Coronary artery (tissue), 2 donors: ENCODE measurements around the gene ZNF254.
"Not testable (repeated sequence)": the region's sequence is repeated elsewhere in the genome, so short reads cannot be mapped to it uniquely, and the experiment has no call there.

ENCODE experiments used
- DNase-seq: peaks from one replicate; pipeline ENCODE4 v3.0.0-alpha.2; 2017; ENCODE audit warnings: low spot score
- H3K27ac ChIP-seq, 2 donors: fragments of 200-600 bp; sonication (generic); one replicate each; pipeline ENCODE4 v1.5.1; 2016 to 2019
- H3K4me3 ChIP-seq: fragments of 200-600 bp; sonication (generic); 2 replicates; pipeline ENCODE4 v1.5.1; 2016; ENCODE audit warnings: mild to moderate bottlenecking, moderate library complexity
- TF ChIP-seq, protein P1 (sequence below): fragments of 200-600 bp; sonication (generic); IDR thresholded peaks from one replicate; pipeline ENCODE4 v1.5.1; 2019; ENCODE audit warnings: antibody characterized with exemption

ZNF254 gene

GRCh38 chr19:24081056-24081455 is 5.9 kb upstream of the ZNF254 start:
- no peak overlapping the region for H3K4me3 ChIP-seq
- DNase-seq, result no peak
- no peak overlapping the region for H3K27ac ChIP-seq
- TF ChIP-seq, protein P1, sequence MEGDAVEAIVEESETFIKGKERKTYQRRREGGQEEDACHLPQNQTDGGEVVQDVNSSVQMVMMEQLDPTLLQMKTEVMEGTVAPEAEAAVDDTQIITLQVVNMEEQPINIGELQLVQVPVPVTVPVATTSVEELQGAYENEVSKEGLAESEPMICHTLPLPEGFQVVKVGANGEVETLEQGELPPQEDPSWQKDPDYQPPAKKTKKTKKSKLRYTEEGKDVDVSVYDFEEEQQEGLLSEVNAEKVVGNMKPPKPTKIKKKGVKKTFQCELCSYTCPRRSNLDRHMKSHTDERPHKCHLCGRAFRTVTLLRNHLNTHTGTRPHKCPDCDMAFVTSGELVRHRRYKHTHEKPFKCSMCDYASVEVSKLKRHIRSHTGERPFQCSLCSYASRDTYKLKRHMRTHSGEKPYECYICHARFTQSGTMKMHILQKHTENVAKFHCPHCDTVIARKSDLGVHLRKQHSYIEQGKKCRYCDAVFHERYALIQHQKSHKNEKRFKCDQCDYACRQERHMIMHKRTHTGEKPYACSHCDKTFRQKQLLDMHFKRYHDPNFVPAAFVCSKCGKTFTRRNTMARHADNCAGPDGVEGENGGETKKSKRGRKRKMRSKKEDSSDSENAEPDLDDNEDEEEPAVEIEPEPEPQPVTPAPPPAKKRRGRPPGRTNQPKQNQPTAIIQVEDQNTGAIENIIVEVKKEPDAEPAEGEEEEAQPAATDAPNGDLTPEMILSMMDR, result no peak

GRCh38 chr19:24098359-24098758 is 11.4 kb downstream of the ZNF254 start:
- no peak for DNase-seq
- no peak overlapping the region for H3K4me3 ChIP-seq
- TF ChIP-seq, protein P1, result no peak
- H3K27ac ChIP-seq, result no peak overlapping the region

GRCh38 chr19:24099829-24100228 is 12.8 kb downstream of the ZNF254 start:
- Histone ChIP-seq H3K4me3 (no peak overlapping the region), H3K27ac (no peak overlapping the region)
- no peak for DNase-seq
- TF ChIP-seq, protein P1, result no peak

DNA sequence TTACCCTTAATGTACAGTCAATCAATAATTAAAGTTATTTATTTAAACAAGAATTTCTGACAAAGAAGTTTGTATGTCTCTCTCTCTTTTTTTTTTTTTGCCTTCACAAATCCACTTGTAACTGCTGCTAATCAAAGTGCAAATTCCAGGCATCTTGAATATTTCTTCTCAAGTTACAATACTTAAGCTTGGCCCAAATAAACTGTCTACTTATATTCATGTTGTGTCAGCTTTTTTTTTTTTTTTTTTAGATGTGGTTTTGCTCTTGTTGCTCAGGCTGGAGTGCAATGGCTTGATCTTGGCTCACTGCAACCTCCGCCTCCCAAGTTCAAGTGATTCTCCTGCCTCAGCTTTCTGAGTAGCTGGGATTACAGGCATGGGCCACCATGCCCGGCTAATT is 13.6 kb downstream of the ZNF254 start:
- H3K4me3 ChIP-seq, DNase-seq: not testable (repeated sequence)

DNA sequence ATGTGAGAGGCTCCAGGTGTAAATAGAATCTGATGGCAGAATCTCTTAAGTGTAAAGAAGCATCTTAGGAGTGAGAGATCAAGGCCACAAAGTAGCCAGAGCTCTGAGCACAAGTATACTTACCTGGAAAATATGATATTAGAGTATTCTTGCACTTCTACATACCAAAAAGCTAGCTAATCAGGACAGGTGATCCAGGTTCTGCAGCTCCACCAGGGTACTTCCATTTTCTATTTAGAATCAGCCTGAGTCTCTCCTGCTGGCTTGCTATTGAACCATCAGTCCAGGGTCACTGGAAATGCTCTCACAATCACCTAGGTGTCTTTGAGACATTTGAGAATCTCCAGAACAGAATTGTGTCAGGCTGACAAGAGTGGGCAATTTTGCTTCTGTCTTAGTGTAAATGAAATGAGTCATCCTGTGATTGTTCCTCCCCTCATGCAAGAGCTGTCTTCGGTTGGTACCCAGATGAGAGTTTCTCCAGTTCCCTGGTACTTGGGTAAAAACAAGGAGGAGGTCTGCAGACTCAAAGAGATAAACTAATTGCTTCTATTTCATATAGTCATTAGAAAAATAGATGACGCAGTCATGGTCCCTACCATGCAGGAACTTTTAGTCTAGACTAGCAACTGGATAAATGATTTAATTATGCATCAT is 14.6 kb downstream of the ZNF254 start:
- no peak for DNase-seq
- TF ChIP-seq, protein P1, result no peak
- no peak overlapping the region for H3K4me3 ChIP-seq
- H3K27ac ChIP-seq, result no peak overlapping the region

More for the DNA sequence above, 13.6 kb downstream of the ZNF254 start:
- H3K27ac ChIP-seq, result not testable (repeated sequence)

GRCh38 chr19:24127601-24128000 is 40.6 kb downstream of the ZNF254 start:
- TF ChIP-seq, protein P1, result no peak
- peak overlapping the region; percentile 38 for H3K4me3 ChIP-seq
- no peak overlapping the region for H3K27ac ChIP-seq
- no peak for DNase-seq

GRCh38 chr19:24140099-24140498 is 53.1 kb downstream of the ZNF254 start:
- DNase-seq, result no peak
- H3K27ac ChIP-seq, result no peak overlapping the region
- TF ChIP-seq, protein P1, result no peak
- no peak overlapping the region for H3K4me3 ChIP-seq
